Measurements from ENCODE around the gene TAS2R40.

DNA sequence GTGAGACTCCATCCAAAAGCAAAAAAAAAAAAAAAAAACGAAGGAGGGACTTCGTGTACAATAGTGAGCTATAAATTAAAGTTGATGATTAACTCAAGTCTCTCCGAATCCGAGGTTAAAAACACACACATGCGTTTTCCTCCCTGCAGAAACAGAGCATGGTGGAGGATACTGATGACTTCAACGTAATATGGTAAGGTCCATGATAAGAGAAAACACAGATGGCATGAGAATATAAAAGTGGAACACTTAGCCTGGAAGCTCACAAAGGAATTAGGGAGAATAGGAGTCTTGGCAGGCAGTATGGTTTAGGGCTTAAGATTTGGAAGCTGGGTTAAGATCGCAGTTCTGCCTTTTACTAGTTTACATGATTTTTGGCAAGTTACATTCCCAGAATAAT, 21.3 kb downstream of the TAS2R40 start:
- TF ChIP-seq CTCF (IDR thresholded peaks at IDR 0.05) (no peak), EZH2phosphoT487 (IDR thresholded peaks at IDR 0.05) (no peak)

Measured in neural progenitor cell (in vitro differentiated cells).